Endometrial microvascular endothelial cells (primary cell): ENCODE results near the gene KCNG2. TPM values are rescaled to one million over a fixed set of nuclear protein-coding genes. Genes with fewer than 3 reads are reported as not detected.
"Not testable (repeated sequence)": the region's sequence is repeated elsewhere in the genome, so short reads cannot be mapped to it uniquely, and the experiment has no call there.

Source experiments
- in situ Hi-C: cut with HindIII; loops from 2 replicates; pipeline ENCODE4 v1.10.0; 2017; ENCODE audit warnings: low sequenced_read_pairs, low pct_unique_long_range_greater_than_20kb; ENCODE audit errors: inconsistent ontology term
- total RNA-seq: library from RNA; depleted of rRNA; stranded (reverse); fragments of >200 nt; gene quantifications from one replicate; pipeline ENCODE4 v1.2.3, GENCODE V29; 2015; ENCODE audit errors: inconsistent ontology term

The KCNG2 gene, protein sequence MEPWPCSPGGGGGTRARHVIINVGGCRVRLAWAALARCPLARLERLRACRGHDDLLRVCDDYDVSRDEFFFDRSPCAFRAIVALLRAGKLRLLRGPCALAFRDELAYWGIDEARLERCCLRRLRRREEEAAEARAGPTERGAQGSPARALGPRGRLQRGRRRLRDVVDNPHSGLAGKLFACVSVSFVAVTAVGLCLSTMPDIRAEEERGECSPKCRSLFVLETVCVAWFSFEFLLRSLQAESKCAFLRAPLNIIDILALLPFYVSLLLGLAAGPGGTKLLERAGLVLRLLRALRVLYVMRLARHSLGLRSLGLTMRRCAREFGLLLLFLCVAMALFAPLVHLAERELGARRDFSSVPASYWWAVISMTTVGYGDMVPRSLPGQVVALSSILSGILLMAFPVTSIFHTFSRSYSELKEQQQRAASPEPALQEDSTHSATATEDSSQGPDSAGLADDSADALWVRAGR
- not detected for total RNA-seq

DNA sequence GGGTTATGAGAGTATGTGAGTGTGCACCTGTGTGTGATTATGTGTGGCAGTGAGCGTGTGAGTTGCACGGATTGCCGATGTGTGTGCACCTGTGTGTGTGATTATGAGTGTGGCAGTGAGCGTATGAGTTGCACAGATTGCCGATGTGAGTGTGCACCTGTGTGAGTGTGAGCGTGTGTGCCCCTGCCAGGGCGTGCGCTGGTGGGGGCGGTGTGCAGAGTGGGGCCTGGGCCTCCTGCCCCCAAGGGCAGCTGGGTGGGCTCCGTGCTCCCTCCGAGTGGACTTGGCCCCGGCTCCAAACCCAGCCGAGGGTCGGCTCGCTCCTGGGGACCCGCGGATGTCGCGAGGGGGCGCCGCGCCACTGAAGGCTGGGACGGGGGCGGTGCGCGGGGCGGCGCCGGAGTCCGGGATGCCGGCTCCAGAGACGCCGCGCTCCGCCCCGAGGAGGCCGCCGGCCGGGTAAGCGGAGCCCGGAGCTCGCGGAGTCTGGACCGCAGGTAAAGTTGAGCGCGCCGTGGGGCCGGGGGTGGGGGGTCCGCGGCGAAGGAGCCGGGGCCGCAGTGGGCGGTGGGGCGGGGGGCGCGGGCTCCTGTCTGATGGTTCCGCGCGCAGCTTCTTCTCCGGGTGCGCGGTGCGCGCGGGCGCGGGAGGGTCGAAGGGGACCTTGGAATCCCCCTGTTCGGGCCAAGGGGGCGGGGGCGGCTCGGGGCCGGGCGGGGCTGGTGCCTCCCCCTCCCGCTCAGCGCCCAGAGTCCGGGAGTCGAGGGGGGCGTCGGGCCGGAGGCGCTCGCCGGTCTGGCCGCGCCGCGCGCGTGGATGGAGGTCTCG, at the start of gene KCNG2:
KCNG2 (plus strand) TSS at position 421 of the 828 bp plus-strand sequence. CDS start 65,730 bp downstream, outside the sequence.
- in situ Hi-C loops: no loop called here

- in situ Hi-C loops: no loop called here
Observed at GRCh38 chr18:79748321-79749180, 49.2 kb upstream of the KCNG2 start.

DNA sequence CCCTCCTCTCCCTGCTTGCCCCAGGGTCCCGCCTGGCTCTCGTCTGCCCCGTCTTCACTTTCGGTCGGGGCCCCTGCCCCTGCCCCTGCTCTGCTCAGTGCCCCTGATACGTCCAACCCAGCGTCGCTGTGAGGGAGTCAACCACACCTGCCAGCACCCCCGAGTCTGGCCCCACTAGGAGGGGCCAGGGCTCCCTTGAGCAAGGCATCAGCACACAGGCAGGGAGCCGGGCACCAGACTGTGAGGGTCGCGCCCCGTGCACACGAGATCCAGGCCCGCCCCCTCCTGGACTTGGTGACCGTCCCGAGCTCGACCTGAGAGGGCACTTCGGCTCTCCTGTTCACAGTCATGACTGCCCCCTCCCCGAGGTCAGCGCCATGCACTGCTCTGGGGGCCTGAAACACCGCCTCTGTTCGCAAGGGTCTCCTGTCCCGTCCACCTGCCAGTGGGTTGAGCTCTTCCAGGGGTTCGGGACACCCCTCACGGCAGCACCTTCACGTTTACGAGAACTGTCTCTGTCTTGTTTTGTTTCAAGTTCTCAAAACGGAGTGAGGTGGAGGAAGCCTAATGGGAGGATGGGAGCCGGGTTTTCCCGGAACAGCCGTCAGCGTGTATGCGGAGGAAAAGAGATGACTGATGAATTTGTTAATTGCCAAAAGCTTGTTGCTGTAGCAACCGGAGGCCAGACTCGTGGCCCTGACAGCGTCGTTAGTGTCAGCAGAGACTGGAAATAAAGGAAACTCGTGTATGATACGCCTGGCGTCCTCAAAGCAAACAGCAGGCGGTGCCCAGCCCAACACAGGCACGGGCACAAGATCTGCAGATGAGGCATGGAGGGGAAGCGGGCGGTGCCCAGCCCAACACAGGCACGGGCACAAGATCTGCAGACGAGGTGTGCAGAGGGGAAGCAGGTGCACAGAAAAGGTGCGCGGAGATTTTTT, 48.2 kb upstream of the KCNG2 start:
- in situ Hi-C loops: no loop called here

- in situ Hi-C loops: no loop called here
Observed at GRCh38 chr18:79750980-79751571, 46.7 kb upstream of the KCNG2 start.

DNA sequence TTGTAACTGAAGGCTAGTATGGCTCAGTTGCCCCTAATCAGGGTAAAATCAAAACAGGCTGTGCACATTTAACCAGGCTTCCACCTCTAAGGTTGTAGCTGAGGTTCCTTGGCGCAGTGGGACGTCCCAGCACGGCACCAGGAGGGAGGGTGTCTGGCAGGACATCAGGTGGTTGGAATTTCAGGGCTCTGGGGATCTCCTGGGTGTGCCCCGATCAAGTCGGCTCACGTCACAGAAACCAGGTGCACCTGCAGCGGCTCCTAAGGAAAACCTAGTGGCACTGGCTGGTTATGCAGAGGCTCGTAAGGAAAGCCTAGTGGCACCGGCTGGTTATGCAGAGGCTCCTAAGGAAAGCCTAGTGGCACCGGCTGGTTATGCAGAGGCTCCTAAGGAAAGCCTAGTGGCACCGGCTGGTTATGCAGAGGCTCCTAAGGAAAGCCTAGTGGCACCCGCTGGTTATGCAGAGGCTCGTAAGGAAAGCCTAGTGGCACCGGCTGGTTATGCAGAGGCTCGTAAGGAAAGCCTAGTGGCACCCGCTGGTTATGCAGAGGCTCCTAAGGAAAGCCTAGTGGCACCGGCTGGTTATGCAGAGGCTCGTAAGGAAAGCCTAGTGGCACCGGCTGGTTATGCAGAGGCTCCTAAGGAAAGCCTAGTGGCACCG, 45.7 kb upstream of the KCNG2 start:
- in situ Hi-C loops: not testable (repeated sequence)

GRCh38 chr18:79752946-79753345, 44.8 kb upstream of the KCNG2 start:
- in situ Hi-C loops: not testable (repeated sequence)

- in situ Hi-C loops: no loop called here
Observed at GRCh38 chr18:79753391-79753851, 44.3 kb upstream of the KCNG2 start.

- in situ Hi-C loops: no loop called here
Observed at GRCh38 chr18:79754022-79754761, 43.5 kb upstream of the KCNG2 start.

- in situ Hi-C loops: no loop called here
Observed at GRCh38 chr18:79754831-79755351, 42.8 kb upstream of the KCNG2 start.

GRCh38 chr18:79755496-79756142, 42.1 kb upstream of the KCNG2 start:
- in situ Hi-C loops: no loop called here

- in situ Hi-C loops: no loop called here
Observed at GRCh38 chr18:79756143-79756500, 41.6 kb upstream of the KCNG2 start.

GRCh38 chr18:79756826-79757225, 40.9 kb upstream of the KCNG2 start:
- in situ Hi-C loops: no loop called here

GRCh38 chr18:79760348-79760747, 37.4 kb upstream of the KCNG2 start:
- in situ Hi-C loops: no loop called here

- in situ Hi-C loops: no loop called here
Observed at GRCh38 chr18:79760881-79761280, 36.9 kb upstream of the KCNG2 start.

DNA sequence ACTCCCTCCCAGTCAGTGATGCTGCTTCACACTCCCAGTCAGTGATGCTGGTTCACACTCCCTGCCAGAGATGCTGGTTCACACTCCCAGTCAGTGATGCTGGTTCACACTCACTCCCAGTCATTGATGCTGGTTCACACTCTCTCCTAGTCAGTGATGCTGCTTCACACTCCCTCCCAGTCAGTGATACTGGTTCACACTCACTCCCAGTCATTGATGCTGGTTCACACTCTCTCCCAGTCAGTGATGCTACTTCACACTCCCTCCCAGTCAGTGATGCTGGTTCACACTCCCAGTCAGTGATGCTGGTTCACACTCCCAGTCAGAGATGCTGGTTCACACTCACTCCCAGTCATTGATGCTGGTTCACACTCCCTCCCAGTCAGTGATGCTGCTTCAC, 34.3 kb upstream of the KCNG2 start:
- in situ Hi-C loops: no loop called here

- in situ Hi-C loops: no loop called here
Observed at GRCh38 chr18:79764131-79764530, 33.6 kb upstream of the KCNG2 start.
